GM18873 (cell line): ENCODE results near the gene TLE4.

Source experiments
- ATAC-seq: cut with Tn5 transposase; IDR thresholded peaks from one replicate; pipeline ENCODE4 v1.9.1; 2021; ENCODE audit warnings: mild to moderate bottlenecking, moderate library complexity, moderate number of reproducible peaks; ENCODE audit not compliant: unreplicated experiment, low FRiP score

TLE4 gene

DNA sequence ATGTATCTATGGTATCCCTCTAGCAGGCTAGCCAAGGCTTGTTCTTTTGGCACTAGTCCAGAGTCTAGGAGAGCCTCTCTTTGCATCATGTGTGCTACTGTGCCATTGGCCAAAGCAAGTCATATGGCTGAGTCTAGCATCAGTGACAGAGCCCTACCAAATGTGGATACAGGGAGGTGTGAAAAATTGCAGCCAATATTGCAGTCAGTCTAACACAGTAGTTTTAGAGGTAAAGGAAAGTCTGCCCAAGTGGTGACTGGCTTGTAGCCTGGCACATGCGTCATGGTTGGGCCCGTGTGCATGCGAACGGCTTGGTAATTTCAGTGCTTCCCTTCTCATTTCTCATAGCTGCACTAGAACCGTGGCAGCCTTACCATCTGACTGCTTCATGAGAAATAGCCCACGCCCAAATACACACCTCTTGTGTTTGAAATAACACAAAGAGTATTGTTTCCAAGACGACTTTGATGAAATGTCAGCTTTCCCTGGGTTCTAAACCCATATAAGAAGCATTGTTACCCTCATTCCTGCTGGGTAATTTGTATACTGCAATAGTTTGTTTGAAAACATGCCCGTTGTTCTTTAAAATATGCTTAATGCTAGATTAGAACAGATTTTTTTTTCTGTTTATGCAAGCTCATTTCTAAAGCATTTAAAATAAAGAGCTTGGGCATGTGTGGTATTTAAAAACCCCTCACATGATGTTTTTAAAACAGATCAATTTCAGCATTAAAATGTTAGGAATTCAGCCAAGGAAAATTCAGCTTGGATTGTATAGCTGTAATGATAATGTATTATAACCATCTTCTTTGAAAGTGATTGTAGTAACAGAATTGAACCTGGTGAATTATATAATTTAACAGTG lies 113.2 kb downstream of the TLE4 start:
- ATAC-seq, result no peak

DNA sequence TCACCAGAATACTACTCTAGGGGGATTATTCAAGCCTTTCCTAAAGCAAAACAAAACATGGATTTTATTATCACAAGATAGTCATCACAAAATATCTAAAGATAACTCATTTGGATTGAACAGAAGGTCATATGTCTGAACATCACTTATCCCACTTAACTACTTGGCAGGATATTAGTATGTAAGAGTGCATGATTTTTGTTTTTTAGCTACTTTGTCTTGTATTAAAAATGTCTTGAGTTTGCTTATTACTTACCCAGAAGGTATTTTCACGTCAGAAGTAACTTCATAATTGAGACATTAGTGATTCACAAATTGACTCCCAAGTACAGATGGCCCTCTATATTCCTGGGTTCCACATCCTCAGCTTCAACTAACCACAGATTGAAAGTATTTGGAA lies 113.8 kb downstream of the TLE4 start:
- ATAC-seq, result no peak

DNA sequence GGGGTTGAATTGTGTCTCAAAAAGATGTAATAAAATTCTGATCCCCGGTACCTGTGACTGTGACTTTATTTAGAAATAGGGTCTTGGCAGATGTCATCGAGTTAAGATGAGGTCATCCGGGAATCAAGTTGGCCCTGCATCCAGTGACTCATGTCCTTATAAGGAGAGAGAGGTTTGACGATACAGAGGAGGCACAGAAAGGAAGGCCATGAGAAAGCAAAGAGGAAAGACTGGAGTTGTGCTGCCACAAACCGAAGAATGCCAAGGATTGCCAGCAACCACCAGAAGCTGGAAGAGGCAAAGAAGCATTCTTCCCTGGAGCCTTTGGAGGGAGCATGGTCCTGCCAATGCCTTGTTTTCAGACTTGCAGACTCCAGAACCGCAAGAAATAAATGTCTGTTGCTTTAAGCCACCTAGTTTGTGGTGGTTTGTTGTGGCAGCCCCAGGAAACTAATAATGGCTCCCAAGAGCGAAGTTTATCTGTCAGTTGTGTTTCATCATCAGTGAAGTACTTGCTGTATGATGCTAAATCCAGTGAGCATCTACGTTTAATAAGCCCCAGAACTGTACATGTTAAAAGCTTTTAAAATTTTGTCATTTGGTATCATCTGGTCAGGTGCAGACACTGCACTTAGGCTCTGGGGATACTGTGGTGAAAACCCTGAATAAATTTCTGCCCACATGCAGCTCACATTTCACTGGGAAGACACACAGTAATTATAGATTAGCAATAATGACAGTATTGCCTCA lies 114.8 kb downstream of the TLE4 start:
- no peak for ATAC-seq

DNA sequence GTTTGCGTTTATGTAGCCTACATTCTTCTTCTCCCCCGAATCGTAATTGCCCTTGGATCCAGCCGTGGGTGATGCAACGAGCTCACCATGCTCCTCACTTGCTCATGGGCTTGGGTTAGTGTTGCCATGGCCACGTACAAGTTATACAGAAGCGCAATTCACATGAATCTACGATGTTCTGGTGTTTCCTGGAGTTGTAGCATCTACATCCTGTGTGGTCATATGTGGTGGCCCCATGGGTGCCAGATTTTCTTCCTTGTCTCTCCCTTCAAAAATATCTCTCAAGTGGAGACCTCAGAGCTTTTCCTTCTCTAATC lies 115.3 kb downstream of the TLE4 start:
- ATAC-seq, result no peak

DNA sequence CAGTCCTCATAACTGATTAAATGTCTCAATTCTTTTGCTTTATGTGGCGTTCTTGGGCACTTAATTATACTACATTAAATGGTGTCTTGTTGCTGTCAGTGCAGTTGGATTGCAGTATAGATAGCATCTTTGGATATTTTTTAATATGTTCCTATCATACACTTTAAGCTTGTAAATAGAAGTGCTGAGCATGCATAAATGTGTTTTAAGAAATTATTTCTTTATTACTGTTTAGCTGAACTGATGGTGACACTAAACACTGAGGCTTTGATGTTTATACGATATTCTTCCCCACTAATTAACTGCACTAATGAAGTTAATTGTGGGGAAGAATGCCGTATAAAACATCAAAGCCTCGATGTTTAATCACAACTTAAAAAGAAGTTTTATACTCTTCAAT lies 116.6 kb downstream of the TLE4 start:
- no peak for ATAC-seq

DNA sequence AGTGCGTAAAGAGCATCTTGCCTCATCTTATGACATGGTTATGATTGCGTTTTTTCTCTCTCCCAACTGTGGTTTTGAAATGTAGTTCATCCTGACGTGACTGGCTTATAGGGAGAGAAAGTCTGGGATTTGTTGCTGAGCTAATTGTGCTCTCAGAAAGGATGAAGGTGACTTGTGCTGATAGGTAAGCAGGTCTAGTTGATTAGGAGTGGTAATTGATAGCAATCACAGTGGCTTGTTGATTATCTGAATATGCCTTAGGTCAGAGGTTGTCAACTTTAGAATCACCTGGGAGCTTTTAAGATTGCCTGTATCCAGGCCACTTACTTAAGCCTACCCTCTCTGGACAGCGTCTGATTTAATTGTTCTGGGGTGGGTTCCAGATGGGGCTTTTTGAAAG lies 117.8 kb downstream of the TLE4 start:
- ATAC-seq, result no peak

DNA sequence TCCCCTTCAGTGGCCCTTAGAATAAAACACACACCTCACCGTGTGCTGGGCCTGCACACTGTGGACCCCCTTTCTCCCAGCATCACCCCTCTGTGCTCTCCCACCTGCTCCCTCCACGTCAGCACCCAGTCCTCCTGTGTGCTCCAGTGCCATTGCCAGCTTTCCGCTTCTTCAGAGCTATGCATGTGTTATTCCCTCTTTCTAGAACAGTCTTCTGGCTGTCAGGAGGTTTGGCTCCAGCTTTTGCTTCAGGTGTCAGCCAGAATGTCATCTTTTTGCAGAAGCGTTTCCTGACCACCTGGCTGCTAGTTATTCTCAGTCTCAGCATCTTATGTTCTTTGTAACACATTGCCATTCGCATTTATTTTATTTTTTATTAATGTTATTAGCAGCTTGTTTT lies 119.7 kb downstream of the TLE4 start:
- ATAC-seq, result no peak

DNA sequence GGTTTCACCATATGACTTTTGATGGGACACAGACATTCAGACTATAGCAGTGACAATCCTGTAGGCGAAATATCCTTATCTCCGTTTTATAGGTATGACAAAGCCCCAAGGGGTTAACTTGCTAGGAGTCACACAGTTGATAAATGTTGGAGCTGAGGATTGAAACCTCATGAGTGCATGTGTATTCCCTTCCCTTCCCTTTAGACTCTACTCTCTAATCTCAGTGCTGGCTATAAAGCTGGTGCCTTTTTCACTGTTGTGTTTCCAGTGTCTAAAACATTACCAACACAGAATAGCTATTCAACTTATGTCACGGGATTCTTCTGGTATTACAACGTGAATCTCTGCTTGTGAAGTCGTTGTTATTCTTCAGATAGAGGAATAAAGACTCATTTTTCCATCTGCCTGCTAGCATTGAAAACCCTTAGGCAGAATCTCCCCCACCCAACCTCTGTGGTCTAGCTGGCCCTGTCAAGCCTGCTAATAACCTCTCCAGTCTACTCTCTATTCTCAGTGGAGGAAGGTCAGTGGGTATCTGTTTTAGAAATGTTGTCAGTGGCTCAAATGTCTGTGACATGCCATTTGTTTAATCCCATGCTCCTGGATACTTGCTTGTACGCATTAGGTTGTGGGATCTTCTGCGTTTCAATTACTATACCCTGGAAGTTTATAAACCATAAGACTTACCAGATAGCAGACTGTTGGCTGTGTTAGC lies 121.2 kb downstream of the TLE4 start:
- ATAC-seq, result no peak

DNA sequence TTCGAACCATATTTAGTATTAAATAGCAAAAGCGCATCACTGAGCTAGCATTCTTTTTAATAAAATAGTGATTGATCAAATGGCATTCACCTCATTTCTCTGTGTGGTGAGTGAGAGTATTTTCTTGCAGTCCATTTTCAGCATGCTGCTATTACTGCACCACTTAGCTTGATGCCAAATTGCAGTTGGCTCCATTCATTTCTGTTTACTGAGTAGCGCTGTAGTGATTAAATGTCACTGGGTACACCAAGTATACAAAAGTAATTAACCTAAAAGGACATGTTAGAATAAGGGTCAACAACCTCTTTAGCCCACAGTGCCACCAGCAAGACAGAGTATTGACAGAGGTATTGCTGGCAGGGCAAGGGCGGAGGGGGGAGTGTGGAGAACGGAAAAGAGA lies 122.0 kb downstream of the TLE4 start:
- no peak for ATAC-seq

DNA sequence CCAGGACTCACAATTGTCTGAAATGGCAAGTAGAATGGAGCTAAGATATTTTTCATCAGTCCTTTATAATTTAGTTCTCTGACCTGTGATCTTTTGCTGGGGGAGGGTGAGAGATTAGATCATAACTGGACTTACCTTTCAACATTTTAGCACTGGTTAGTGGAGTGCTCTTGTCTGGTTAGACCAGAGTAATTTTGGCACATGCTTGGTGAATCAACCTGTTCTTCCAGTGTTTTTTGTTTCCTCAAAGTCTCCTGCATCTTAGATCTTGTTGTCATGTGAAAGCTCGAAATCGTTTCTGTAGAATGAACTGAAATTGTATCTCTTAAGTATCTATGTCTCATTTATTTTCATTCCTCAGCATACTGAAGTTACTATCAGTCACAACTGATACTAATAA lies 122.4 kb downstream of the TLE4 start:
- no peak for ATAC-seq

DNA sequence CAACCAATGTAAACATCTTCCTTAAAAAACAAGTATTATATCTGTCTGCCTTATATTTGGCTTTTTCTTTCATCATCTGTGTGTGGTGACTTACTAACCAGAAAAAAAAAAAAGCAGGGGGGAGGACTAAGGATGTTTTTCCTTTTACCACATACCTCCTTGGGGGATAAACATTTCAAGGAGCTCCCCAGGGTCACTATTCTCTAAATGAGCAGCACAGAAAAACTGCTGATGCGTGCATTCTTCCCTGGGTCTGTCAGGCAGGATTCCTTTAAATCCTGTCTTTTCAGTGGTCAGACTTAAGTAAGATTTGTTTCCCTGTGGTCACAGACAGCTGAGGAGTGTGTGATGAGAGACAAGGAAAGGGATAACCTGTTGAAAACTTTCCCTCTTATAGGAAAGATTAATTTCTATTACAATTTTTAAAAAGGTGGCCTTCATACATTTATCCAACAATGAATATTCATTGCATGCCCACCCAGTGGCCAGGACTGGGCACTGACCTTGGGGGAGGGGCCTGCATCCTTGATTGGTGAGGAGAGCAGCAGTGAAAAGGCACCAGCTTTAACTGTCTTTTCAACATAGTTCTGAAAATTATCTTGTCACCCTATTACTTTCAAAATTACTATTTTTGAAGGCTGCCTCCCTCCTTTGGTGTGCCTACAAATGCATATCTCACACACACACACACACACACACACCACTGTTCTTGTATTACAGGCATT lies 123.1 kb downstream of the TLE4 start:
- no peak for ATAC-seq

DNA sequence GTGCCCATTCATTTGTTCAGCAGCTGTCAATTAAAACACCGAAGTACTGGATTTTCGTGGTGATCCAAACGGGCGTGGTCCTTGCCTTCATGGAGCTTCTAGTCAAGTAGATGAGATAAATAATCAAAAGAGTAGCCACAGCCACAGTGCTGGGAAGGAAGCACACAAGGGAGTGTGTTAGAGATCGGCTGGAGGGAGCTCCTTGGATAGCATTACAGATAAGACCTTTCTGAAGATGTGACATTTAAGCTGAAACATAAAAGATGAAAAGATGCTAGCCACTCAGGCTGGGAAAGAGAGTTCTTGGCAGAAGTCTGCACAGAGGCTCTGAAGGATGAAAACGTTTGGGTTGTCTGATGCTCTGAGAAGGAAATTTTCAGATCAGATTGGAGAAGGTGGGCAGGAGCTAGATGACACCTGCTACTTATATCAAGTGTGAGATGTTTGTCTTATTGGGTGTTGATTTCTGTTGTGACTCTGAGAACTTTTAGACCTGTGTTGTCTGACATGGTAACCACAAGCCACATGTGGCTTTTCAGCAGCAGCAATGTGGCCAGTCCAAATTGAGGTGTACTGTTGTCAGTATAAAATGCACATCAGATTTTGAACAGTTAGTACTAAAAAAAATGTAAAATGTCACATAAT lies 123.9 kb downstream of the TLE4 start:
- ATAC-seq, result no peak

DNA sequence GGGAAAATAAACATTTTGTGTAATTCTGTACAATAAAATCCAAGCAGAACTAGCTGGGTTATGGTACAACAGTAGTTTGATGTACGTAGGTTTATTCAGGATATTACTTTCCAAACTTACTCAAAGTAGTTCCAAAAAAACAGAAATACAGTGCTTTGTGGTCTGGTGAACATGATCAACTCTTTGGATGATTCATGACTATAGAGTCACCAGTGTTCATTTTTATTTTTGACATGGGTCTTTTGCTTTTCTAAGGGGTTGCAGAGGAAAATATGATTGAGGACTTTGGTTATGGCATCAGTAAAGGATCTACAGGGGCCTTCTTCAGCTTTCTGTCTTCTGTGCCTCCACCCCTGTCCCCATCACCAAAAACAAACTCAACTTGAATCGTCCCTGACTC lies 127.2 kb downstream of the TLE4 start:
- no peak for ATAC-seq

DNA sequence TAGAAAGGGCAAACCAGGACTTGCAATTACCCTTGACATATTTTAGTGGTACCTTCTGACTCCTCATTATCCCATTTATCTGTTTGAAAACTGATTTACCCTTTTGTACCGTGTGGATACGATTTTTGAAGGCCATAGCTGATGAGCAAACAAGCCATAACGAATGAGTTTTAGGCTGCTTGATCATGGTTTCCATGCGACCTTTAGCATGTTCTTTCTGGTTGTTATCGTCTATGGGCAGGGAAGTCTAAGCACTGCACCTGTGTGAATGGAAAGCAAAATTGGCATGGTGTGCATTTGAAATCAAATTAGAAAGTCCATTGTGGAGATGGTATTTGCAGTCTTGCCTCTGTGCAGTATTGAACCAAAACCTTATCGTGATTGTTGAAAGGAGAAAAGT lies 127.7 kb downstream of the TLE4 start:
- no peak for ATAC-seq

DNA sequence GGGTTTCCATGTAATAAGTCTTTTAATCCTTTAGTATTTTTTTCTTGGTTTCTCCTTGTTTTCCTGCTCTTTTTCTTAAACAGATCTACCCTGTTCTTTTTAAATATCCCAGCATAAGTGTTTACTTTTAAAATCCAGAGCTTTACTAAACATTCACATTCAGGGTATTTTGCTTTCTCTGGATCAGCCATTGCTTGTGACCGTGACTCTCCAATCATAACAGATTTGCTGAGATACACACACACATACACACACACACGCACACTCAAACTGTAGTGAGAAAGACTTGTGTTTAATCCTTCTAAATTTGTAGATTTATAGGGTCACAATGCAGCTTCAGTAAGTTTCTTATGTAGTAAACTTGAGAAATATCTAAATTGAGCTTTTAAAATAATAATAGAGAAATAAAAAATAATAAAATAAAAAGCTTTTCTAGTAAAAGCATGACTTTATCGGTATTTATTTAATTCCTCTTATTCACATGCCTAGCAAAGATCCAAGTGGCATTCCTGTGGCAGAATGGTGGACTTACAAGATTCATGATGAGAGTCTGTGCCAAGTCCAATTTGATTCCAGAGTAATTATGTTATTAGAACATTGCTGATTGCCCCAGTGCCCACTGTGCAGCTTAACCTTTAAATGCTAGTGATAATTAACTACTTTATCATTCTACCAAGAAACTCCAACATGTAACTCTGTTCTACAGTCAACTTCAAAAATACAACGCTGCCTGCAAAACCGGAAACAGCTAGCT lies 129.0 kb downstream of the TLE4 start:
- no peak for ATAC-seq

DNA sequence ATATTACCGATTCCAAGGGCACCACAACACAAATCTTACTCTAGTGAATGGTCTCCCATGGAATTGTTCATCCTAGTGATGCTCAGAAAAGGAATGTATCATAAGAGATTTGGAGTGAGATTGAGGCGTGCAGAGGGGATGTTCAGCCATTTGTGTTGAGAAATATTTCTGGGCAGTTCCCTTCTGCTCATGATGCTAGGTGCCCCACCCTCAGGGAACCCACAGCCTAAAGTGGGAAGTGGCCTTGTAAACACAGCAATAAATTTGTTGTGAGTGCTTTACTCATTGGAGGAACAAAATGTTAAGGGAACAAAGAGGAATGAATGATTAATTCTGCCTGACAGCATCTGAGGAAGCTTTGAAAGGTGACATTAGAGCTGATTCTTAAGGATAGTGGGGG lies 129.9 kb downstream of the TLE4 start:
- ATAC-seq, result no peak

DNA sequence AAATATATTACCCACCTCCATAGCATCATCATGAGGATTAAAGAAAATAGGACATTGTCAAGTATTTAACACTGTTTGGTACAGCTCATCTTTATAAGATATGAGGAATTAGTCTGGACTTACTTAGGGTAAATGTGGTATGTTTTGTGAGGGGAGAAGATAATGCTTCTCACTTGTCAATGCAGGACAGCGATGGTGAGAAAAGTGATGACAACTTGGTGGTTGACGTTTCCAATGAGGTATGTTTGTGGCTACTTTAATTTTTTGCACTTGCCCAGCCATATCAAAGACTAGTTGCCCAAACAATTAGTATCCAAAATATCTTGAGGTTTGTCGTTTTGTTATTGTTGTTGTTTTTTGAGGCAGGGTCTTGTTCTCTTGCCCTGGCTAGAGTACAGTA lies 133.9 kb downstream of the TLE4 start:
- no peak for ATAC-seq

DNA sequence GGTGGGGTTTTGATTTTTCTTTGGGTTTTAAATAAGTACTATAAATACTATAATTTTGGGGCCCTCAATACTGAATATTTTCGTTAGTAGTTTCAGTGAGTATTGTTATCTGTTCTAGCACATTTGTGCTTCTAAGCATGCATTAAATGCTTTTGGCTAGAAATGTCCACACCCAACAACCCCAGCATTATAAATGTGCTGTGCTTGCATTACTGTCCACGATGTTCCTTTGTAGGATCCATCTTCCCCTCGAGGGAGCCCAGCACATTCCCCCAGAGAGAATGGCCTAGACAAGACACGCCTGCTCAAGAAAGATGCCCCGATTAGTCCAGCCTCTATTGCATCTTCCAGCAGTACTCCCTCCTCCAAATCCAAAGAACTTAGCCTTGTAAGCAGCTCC lies 134.7 kb downstream of the TLE4 start:
- no peak for ATAC-seq

DNA sequence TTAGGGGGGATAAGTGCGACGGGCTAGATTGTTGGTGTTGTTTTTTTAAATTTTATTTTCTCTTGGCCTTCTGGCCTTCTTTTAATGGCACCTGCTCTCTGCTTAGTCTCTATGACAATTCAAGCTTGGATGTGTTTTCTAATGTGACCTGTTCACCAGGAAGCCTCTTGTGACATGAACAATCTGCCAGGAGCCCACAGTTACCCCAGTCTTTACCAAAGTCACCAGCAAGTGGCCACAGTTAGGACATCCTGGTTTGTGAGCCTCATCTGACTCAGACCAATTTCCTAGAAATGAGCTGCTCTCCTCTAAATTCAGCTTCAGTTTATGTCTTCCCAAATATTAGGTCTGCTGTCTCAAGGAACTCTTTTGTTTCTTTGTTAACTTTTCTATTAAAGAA lies 135.8 kb downstream of the TLE4 start:
- ATAC-seq, result no peak

DNA sequence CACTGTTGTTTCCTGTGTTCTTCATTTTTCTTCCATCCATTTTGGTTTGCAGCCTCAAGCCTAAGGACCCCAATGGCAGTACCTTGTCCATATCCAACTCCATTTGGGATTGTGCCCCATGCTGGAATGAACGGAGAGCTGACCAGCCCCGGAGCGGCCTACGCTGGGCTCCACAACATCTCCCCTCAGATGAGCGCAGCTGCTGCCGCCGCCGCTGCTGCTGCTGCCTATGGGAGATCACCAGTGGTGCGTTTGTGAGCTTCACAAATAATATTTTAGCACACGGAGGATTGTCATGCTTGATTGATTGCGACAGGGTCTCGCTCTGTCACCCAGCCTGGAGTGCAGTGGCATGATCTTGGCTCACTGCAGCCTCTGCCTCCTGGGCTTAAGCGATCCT lies 136.8 kb downstream of the TLE4 start:
- ATAC-seq, result no peak
